K562 (cell line): ENCODE data around the gene NAIF1. TPM values are rescaled to one million over a fixed set of nuclear protein-coding genes. Genes with fewer than 3 reads are reported as not detected.

ENCODE experiments used
- CEBPB ChIP-seq: fragments of 450-650 bp; IDR thresholded peaks from 2 replicates; pipeline ENCODE4 v1.6.1; 2016; ENCODE audit warnings: missing genetic modification characterization, missing compliant biosample characterization
- FOSL1 ChIP-seq: fragments of 200-800 bp; sonication (Bioruptor generic); conservative IDR thresholded peaks from 2 replicates; pipeline ENCODE4 v1.6.1; 2016; ENCODE audit warnings: missing genetic modification characterization, missing compliant biosample characterization
- FOXJ3 ChIP-seq: sonication (generic); formaldehyde crosslinking; IDR thresholded peaks from 2 replicates; pipeline ENCODE4 v1.4.0; 2020; ENCODE audit warnings: mild to moderate bottlenecking, missing genetic modification reagents
- KDM1A ChIP-seq, 2 experiments: fragments of 450-650 bp; IDR thresholded peaks; 2 replicates each; pipeline ENCODE4 v1.6.1; 2016; ENCODE audit warnings: mild to moderate bottlenecking in 2 of 2
- MTF1 ChIP-seq: fragments of 250-450 bp; sonication (Bioruptor Pico); IDR thresholded peaks from 2 replicates; pipeline ENCODE4 v1.9.0; 2021; ENCODE audit warnings: moderate library complexity, mild to moderate bottlenecking, inconsistent platforms, borderline replicate concordance
- SIN3B ChIP-seq: fragments of 450-650 bp; IDR thresholded peaks from 2 replicates; pipeline ENCODE4 v1.6.1; 2017; ENCODE audit warnings: low read depth, mild to moderate bottlenecking, moderate library complexity
- SMAD3 ChIP-seq: fragments of 450-650 bp; formaldehyde crosslinking; conservative IDR thresholded peaks from 2 replicates; pipeline ENCODE4 v1.4.0; 2020; ENCODE audit warnings: mild to moderate bottlenecking
- STAT6 ChIP-seq: sonication (generic); formaldehyde crosslinking; IDR thresholded peaks from 2 replicates; pipeline ENCODE4 v1.8.1; 2023; ENCODE audit warnings: mild to moderate bottlenecking, missing genetic modification reagents
- ZBTB12 ChIP-seq: fragments of 250-450 bp; sonication (Bioruptor Pico); IDR thresholded peaks from 2 replicates; pipeline ENCODE4 v1.4.0; 2020
- polyA plus RNA-seq, 8 experiments: library from polyadenylated mRNA; depleted of rRNA in 4 of 8; stranded (reverse) in 5 of 8; unstranded in 3 of 8; fragments of >200 nt; fragmentation: Nextera tagmentation in 2 of 8; fragmentation: Illumina TruSeq in 1 of 8; extraction: Ambion mirVana in 2 of 8; extraction: Trizol in 1 of 8; gene quantifications; 2 replicates each; pipeline versions ENCODE4 v1.2.1 to v1.2.3, GENCODE V29; 2011 to 2014; ENCODE audit warnings: inconsistent platforms in 1 of 8, missing spikeins in 1 of 8
- total RNA-seq, 7 experiments: library from RNA; depleted of rRNA in 6 of 7; stranded (reverse); fragments of >200 nt in 6 of 7; fragmentation: Illumina TruSeq in 2 of 7; extraction: Trizol in 2 of 7; gene quantifications; 2 replicates each; pipeline versions ENCODE4 v1.2.1 to v1.2.3, GENCODE V29; 2011 to 2021; ENCODE audit warnings: low replicate concordance in 1 of 7
- TF ChIP-seq, protein P1 (sequence below): conservative IDR thresholded peaks from 2 replicates; pipeline ENCODE4 v1.6.1; 2011; ENCODE audit warnings: low read depth, mild to moderate bottlenecking, low read length; ENCODE audit not compliant: control insufficient read depth
- TF ChIP-seq, protein P2 (sequence below), 2 experiments: fragments of 450-650 bp in 1 of 2; sonication (generic) in 1 of 2; formaldehyde crosslinking; conservative IDR thresholded peaks; 2 replicates each; pipeline versions ENCODE4 v1.4.0 to v1.8.1; 2020 to 2022; ENCODE audit warnings: mild to moderate bottlenecking in 1 of 2, missing genetic modification reagents in 1 of 2
- TF ChIP-seq, protein P3 (sequence below): fragments of 450-650 bp; IDR thresholded peaks from 2 replicates; pipeline ENCODE4 v1.7.1; 2018; ENCODE audit warnings: mild to moderate bottlenecking, low read depth; ENCODE audit not compliant: partially characterized antibody
- TF ChIP-seq, protein P4 (sequence below): sonication (generic); formaldehyde crosslinking; IDR thresholded peaks from 2 replicates; pipeline ENCODE4 v1.4.0; 2020; ENCODE audit warnings: mild to moderate bottlenecking, missing genetic modification reagents

NAIF1 gene
- total and polyA plus RNA-seq, 9 of the 15 experiments (the other 6 are each of a cell fraction or from before 2014, with no cell fraction given): 4.8 to 26.6 (median 17.2) TPM

DNA sequence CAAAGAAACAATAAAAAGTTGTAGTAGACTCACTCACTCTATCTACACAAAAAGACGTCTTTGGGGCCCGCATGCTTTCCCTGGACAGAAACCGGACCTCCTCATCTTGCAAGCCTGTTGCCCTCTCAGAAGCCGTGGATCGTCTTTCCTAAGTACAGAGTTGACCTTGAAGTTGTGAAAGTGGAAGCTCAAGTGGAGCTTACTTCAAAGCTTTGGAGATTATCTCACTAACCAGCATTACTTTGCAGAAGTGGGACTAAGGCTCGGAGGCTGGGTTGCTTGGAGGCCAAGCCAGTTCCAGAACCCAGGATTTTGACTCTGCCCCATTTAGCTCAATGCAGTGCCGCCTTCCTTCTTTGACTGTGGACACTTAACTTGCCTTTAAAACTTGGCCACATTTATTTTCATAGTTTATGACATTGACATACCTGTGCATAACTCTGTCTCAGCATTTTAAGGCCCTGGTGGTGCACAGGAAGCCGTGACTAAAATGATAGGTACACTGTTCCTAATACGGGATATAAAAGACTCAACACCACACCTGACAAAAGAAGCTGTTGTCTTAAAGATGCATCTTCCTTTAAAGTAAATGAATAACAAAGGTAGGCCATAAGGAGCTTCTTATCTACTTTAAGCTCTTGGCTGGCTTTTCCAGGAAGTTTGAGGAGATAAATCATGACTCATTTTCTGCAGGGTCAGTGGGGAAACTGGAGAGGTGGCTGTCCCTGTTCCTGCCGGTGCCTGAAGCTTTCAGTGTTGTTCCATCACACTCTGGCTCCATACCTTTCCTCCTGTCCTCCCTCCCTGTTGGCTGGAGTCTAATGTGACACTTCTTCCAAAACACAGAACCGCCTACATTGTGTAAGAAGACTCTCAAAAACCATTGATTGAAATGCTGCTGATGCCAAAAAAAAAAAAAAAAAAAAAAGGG, 11.6 kb upstream of the NAIF1 start (continued):
- TF ChIP-seq STAT6 (CRISPR knock-in tag) (no peak), ZBTB12 (CRISPR knock-in tag) (no peak), FOSL1 (peak; percentile 98), SIN3B (no peak), MTF1 (CRISPR knock-in tag) (no peak), KDM1A (IDR thresholded peaks at IDR 0.05) (no peak), SMAD3 (CRISPR knock-in tag) (no peak), FOXJ3 (no peak), CEBPB (tag) (peak; percentile 79)
- TF ChIP-seq, protein P1, sequence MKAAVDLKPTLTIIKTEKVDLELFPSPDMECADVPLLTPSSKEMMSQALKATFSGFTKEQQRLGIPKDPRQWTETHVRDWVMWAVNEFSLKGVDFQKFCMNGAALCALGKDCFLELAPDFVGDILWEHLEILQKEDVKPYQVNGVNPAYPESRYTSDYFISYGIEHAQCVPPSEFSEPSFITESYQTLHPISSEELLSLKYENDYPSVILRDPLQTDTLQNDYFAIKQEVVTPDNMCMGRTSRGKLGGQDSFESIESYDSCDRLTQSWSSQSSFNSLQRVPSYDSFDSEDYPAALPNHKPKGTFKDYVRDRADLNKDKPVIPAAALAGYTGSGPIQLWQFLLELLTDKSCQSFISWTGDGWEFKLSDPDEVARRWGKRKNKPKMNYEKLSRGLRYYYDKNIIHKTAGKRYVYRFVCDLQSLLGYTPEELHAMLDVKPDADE: no peak
- TF ChIP-seq, protein P2, sequence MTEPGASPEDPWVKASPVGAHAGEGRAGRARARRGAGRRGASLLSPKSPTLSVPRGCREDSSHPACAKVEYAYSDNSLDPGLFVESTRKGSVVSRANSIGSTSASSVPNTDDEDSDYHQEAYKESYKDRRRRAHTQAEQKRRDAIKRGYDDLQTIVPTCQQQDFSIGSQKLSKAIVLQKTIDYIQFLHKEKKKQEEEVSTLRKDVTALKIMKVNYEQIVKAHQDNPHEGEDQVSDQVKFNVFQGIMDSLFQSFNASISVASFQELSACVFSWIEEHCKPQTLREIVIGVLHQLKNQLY (CRISPR knock-in tag; conservative IDR thresholded peaks at IDR 0.05): no peak
- TF ChIP-seq, protein P3, sequence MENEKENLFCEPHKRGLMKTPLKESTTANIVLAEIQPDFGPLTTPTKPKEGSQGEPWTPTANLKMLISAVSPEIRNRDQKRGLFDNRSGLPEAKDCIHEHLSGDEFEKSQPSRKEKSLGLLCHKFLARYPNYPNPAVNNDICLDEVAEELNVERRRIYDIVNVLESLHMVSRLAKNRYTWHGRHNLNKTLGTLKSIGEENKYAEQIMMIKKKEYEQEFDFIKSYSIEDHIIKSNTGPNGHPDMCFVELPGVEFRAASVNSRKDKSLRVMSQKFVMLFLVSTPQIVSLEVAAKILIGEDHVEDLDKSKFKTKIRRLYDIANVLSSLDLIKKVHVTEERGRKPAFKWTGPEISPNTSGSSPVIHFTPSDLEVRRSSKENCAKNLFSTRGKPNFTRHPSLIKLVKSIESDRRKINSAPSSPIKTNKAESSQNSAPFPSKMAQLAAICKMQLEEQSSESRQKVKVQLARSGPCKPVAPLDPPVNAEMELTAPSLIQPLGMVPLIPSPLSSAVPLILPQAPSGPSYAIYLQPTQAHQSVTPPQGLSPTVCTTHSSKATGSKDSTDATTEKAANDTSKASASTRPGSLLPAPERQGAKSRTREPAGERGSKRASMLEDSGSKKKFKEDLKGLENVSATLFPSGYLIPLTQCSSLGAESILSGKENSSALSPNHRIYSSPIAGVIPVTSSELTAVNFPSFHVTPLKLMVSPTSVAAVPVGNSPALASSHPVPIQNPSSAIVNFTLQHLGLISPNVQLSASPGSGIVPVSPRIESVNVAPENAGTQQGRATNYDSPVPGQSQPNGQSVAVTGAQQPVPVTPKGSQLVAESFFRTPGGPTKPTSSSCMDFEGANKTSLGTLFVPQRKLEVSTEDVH: no peak
- TF ChIP-seq, protein P4, sequence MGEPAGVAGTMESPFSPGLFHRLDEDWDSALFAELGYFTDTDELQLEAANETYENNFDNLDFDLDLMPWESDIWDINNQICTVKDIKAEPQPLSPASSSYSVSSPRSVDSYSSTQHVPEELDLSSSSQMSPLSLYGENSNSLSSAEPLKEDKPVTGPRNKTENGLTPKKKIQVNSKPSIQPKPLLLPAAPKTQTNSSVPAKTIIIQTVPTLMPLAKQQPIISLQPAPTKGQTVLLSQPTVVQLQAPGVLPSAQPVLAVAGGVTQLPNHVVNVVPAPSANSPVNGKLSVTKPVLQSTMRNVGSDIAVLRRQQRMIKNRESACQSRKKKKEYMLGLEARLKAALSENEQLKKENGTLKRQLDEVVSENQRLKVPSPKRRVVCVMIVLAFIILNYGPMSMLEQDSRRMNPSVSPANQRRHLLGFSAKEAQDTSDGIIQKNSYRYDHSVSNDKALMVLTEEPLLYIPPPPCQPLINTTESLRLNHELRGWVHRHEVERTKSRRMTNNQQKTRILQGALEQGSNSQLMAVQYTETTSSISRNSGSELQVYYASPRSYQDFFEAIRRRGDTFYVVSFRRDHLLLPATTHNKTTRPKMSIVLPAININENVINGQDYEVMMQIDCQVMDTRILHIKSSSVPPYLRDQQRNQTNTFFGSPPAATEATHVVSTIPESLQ (CRISPR knock-in tag): no peak
